H1 (cell line): ENCODE results near the gene POLR2L. TPM values are rescaled to one million over a fixed set of nuclear protein-coding genes. Genes with fewer than 3 reads are reported as not detected.

Source experiments
- CTCF ChIA-PET: fragments of 300-600 bp; sonication (Branson Sonifier 250); formaldehyde crosslinking; loops from one replicate; lab custom pipeline; 2021; ENCODE audit not compliant: partially characterized antibody; lab: Charles Lee
- POLR2A ChIA-PET: fragments of 300-600 bp; sonication (Branson Sonifier 250); formaldehyde crosslinking; loops from one replicate; lab custom pipeline; 2021; ENCODE audit warnings: inconsistent platforms; ENCODE audit not compliant: partially characterized antibody; lab: Charles Lee
- DNase-seq, 2 experiments: peaks; one replicate each; pipeline versions ENCODE4 v3.0.0 to v3.0.0-alpha.2; 2010 to 2022; ENCODE audit warnings: low spot score in 2 of 2, low read depth in 1 of 2, mixed read lengths in 1 of 2
- FAIRE-seq: peaks from 2 replicates; lab custom pipeline; 2011; peaks lifted over from hg19 to GRCh38; lab: Jason Lieb, UNC
- H2AFZ ChIP-seq: 2 replicates; pipeline ENCODE4 v1.8.1; 2012; ENCODE audit warnings: low read length, inconsistent platforms
- H2AK5ac ChIP-seq: 2 replicates; pipeline ENCODE4 v1.6.1; 2013; ENCODE audit warnings: low read depth, low read length
- H2BK120ac ChIP-seq: replicated peaks from 2 replicates; pipeline ENCODE3; 2013; ENCODE audit warnings: low read depth, low read length, inconsistent platforms
- H2BK12ac ChIP-seq: 2 replicates; pipeline ENCODE4 v1.6.1; 2013; ENCODE audit warnings: low read depth, low read length
- H2BK15ac ChIP-seq: 2 replicates; pipeline ENCODE4 v1.6.1; 2013; ENCODE audit warnings: low read length
- H2BK20ac ChIP-seq: 2 replicates; pipeline ENCODE4 v1.6.1; 2013; ENCODE audit warnings: low read length
- H2BK5ac ChIP-seq: 2 replicates; pipeline ENCODE4 v1.6.1; 2013; ENCODE audit warnings: low read depth, low read length
- H3K14ac ChIP-seq: 2 replicates; pipeline ENCODE4 v1.6.1; 2013; ENCODE audit warnings: inconsistent platforms; ENCODE audit not compliant: insufficient read length
- H3K18ac ChIP-seq: 2 replicates; pipeline ENCODE4 v1.6.1; 2013; ENCODE audit warnings: low read length; ENCODE audit errors: extremely low read depth
- H3K23ac ChIP-seq: 2 replicates; pipeline ENCODE4 v1.6.1; 2013; ENCODE audit warnings: inconsistent platforms; ENCODE audit not compliant: insufficient read length
- H3K23me2 ChIP-seq: 2 replicates; pipeline ENCODE4 v1.6.1; 2013; ENCODE audit warnings: low read depth, low read length
- H3K27ac ChIP-seq: 2 replicates; pipeline ENCODE4 v1.6.1; 2011; ENCODE audit warnings: low read depth, low read length, inconsistent platforms
- H3K27me3 ChIP-seq, 4 experiments: replicated peaks in 1 of 4; 1 replicate in 1 of 4; 2 replicates in 3 of 4; pipeline versions ENCODE4 v1.6.1 to v1.8.1; 2011 to 2013; ENCODE audit warnings: low read length in 3 of 4, mild to moderate bottlenecking in 3 of 4, inconsistent platforms in 2 of 4, mixed read lengths in 2 of 4, moderate library complexity in 1 of 4; ENCODE audit not compliant: control insufficient read depth in 3 of 4, insufficient read depth in 3 of 4; ENCODE audit errors: extremely low read depth in 1 of 4
- H3K36me3 ChIP-seq, 4 experiments: 2 replicates each; pipeline versions ENCODE4 v1.6.1 to v1.8.1; 2011 to 2013; ENCODE audit warnings: mild to moderate bottlenecking in 4 of 4, low read length in 3 of 4, moderate library complexity in 2 of 4, control low read depth in 1 of 4, inconsistent platforms in 1 of 4; ENCODE audit not compliant: insufficient read depth in 4 of 4, control insufficient read depth in 2 of 4
- H3K4ac ChIP-seq: replicated peaks from 2 replicates; pipeline ENCODE3; 2013; ENCODE audit warnings: low read length, low read depth, mixed read lengths, inconsistent platforms; ENCODE audit not compliant: insufficient read length
- H3K4me1 ChIP-seq, 4 experiments: replicated peaks in 1 of 4; 1 replicate in 1 of 4; 2 replicates in 3 of 4; pipeline versions ENCODE4 v1.6.1 to v1.8.1; 2011 to 2013; ENCODE audit warnings: low read length in 3 of 4, inconsistent platforms in 2 of 4, mixed read lengths in 1 of 4; ENCODE audit not compliant: insufficient read depth in 4 of 4, control insufficient read depth in 3 of 4
- H3K4me2 ChIP-seq, 2 experiments: 2 replicates each; pipeline versions ENCODE4 v1.6.1 to v1.8.1; 2011 to 2013; ENCODE audit warnings: low read depth in 2 of 2, low read length in 2 of 2, control low read depth in 1 of 2, inconsistent platforms in 1 of 2, mild to moderate bottlenecking in 1 of 2; ENCODE audit not compliant: insufficient read depth in 1 of 2
- H3K4me3 ChIP-seq, 4 experiments: fragments of 200-600, 300-600 bp in 1 of 4; sonication (generic), shearing (Covaris generic), sonication (Bioruptor Twin) in 1 of 4; 2 replicates each; pipeline versions ENCODE4 v1.5.1 to v1.8.1; 2011 to 2016; ENCODE audit warnings: low read length in 4 of 4, low read depth in 3 of 4, control low read depth in 2 of 4, inconsistent platforms in 2 of 4, mild to moderate bottlenecking in 2 of 4, mixed read lengths in 1 of 4, moderate library complexity in 1 of 4; ENCODE audit not compliant: insufficient read depth in 2 of 4; ENCODE audit errors: extremely low read depth in 1 of 4
- H3K56ac ChIP-seq: replicated peaks from 2 replicates; pipeline ENCODE3; 2013; ENCODE audit warnings: low read depth, mild to moderate bottlenecking, mixed read lengths, low read length, inconsistent platforms; ENCODE audit not compliant: insufficient read length
- H3K79me1 ChIP-seq: 2 replicates; pipeline ENCODE4 v1.6.1; 2013; ENCODE audit warnings: low read depth, low read length, control low read depth
- H3K79me2 ChIP-seq, 2 experiments: 2 replicates each; pipeline versions ENCODE4 v1.6.1 to v1.8.1; 2012 to 2013; ENCODE audit warnings: low read length in 2 of 2, mild to moderate bottlenecking in 2 of 2, inconsistent platforms in 1 of 2; ENCODE audit not compliant: insufficient read depth in 2 of 2, control insufficient read depth in 1 of 2
- H3K9ac ChIP-seq, 4 experiments: replicated peaks in 1 of 4; 1 replicate in 1 of 4; 2 replicates in 3 of 4; pipeline versions ENCODE4 v1.6.1 to v1.8.1; 2011 to 2013; ENCODE audit warnings: low read depth in 3 of 4, low read length in 3 of 4, control low read depth in 2 of 4, mild to moderate bottlenecking in 2 of 4, moderate library complexity in 2 of 4, inconsistent platforms in 1 of 4; ENCODE audit errors: extremely low read depth in 1 of 4
- H3K9me3 ChIP-seq, 2 experiments: 2 replicates each; pipeline versions ENCODE4 v1.6.1 to v1.8.1; 2012 to 2013; ENCODE audit warnings: mild to moderate bottlenecking in 2 of 2, moderate library complexity in 2 of 2, control low read depth in 1 of 2, inconsistent platforms in 1 of 2, low read depth in 1 of 2, low read length in 1 of 2, mixed read lengths in 1 of 2; ENCODE audit not compliant: insufficient read depth in 2 of 2
- H4K20me1 ChIP-seq, 2 experiments: replicated peaks in 1 of 2; 2 replicates each; pipeline versions ENCODE3 to v1.8.1; 2011 to 2013; ENCODE audit warnings: inconsistent platforms in 2 of 2, low read length in 2 of 2, mild to moderate bottlenecking in 1 of 2; ENCODE audit not compliant: insufficient read depth in 2 of 2, control insufficient read depth in 1 of 2
- H4K5ac ChIP-seq: 2 replicates; pipeline ENCODE4 v1.6.1; 2013; ENCODE audit warnings: low read length, low read depth, mixed read lengths, inconsistent platforms; ENCODE audit not compliant: insufficient read length
- H4K8ac ChIP-seq: 2 replicates; pipeline ENCODE4 v1.8.0; 2013; ENCODE audit warnings: mild to moderate bottlenecking, moderate library complexity, low read length, inconsistent platforms; ENCODE audit not compliant: insufficient read depth; ENCODE audit errors: extremely low read depth
- H4K91ac ChIP-seq: replicated peaks from 2 replicates; pipeline ENCODE3; 2013; ENCODE audit warnings: low read length, mixed read lengths, inconsistent platforms; ENCODE audit not compliant: insufficient read length
- CREB1 ChIP-seq: IDR thresholded peaks from 2 replicates; pipeline ENCODE4 v1.6.1; 2012; ENCODE audit warnings: inconsistent platforms
- JUN ChIP-seq: IDR thresholded peaks from 2 replicates; pipeline ENCODE4 v1.6.1; 2011; ENCODE audit warnings: low read depth, mild to moderate bottlenecking, improper control_type of control experiment, low read length
- POLR2A ChIP-seq, 2 experiments: IDR thresholded peaks; 1 replicate in 1 of 2; 2 replicates in 1 of 2; pipeline ENCODE4 v1.6.1; 2011; ENCODE audit warnings: low read depth in 2 of 2, low read length in 2 of 2, mild to moderate bottlenecking in 2 of 2; ENCODE audit errors: control extremely low read depth in 1 of 2
- POLR2AphosphoS5 ChIP-seq: IDR thresholded peaks from 2 replicates; pipeline ENCODE4 v1.6.1; 2011; ENCODE audit warnings: low read depth, low read length
- WGBS, 2 experiments: shearing (Covaris generic) in 1 of 2; methylation state at CpG; one replicate each; pipeline versions ENCODE4 v1.1.6 to v1.1.7; 2013 to 2015; ENCODE audit warnings: low lambda C conversion rate in 2 of 2, mixed read lengths in 2 of 2, inconsistent platforms in 1 of 2, low coverage in 1 of 2, missing lambda C conversion rate in 1 of 2; ENCODE audit not compliant: insufficient replicate concordance in 2 of 2, insufficient coverage in 1 of 2, insufficient read length in 1 of 2; ENCODE audit errors: extremely low coverage in 1 of 2, missing lambda C conversion rate in 1 of 2; 5-methylcytosine and 5-hydroxymethylcytosine counted together
- polyA plus RNA-seq, 7 experiments: library from polyadenylated mRNA; depleted of rRNA in 3 of 7; stranded (reverse) in 5 of 7; unstranded in 2 of 7; fragments of >200 nt in 5 of 7; fragments of 200-250 nt in 2 of 7; gene quantifications; 1 replicate in 5 of 7; 2 replicates in 1 of 7; 4 replicates in 1 of 7; pipeline versions ENCODE4 v1.2.1 to v1.2.3, GENCODE V29; 2011 to 2013; ENCODE audit warnings: missing spikeins in 2 of 7, mixed read lengths in 2 of 7
- total RNA-seq: library from RNA; stranded (reverse); fragmentation: NEBNext Ultra II Directional; extraction: Animal tissue kit (Norgen Biotek cat#: 25700); gene quantifications from 2 replicates; pipeline ENCODE4 v1.2.1, GENCODE V29; 2021

POLR2L gene
- total and polyA plus RNA-seq, 2 of the 8 experiments (the other 6 are each of a cell fraction or from before 2014, with no cell fraction given), result 140 to 151 TPM

DNA sequence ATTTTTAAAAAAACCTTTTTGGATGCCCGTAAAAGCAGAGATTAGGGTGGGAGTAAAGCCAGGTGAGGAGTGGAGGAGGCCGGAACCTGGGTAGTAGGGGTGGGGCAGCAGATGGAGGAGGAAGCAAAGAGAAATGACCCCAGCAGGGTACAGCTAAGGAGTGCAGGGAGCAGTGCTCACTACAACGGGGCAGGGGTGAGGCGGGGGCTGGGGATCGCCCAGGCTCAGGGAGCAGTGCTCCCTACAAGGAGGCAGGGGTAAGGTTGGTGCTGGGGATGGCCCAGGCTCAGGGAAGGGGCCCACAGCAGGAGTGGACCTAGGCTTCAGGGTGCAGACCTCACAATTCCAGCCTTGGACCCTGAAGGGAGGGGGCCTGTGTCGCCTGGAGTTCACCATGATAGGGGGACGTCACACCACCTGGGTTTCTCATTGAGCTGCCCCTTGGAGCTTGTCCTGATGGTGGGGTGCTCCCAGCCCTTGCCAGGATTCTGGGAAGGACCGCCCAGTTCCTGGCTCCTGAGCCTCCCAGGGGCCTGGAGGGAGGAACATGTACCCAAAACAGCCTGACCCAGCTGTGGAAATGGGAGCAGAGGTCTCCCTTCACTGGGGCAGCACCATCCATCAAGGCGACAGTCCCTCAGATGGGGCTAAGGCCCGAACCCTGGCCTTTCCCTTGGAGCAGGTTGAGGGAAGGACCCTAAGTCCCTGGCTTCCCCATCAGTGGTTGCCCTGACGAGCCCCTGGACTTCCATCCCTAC is 26.5 kb downstream of the POLR2L start:
- H3K14ac ChIP-seq, result no peak overlapping the region
- H3K36me3 ChIP-seq, result peaks cover 16 to 28% (median 25%) of the 10 kb centered on the region in 4 experiments
- no peak overlapping the region for H4K91ac ChIP-seq
- WGBS, 2 experiments, result 88% methylated on average over 11 of the region's 11 CpGs; no CpG with 5 or more reads in 1 of the 2 experiments
- peaks cover 3 to 19% (median 10%) of the 10 kb centered on the region in 4 experiments; a peak in 6 of 7 replicates for H3K4me1 ChIP-seq
- no peak overlapping the region for H3K4ac ChIP-seq
- H2AFZ ChIP-seq, result no peak overlapping the region
- no peak overlapping the region for H2BK15ac ChIP-seq
- no peak for TF ChIP-seq CREB1
- no peak for TF ChIP-seq JUN
- peak; percentile 54; the same call in 1 of the 2 replicates for TF ChIP-seq POLR2AphosphoS5
- peak in 1 of 2 experiments; percentile 33; a peak in 1 of 3 replicates for TF ChIP-seq POLR2A (IDR thresholded peaks at IDR 0.05; ENCODE audit: control extremely low read depth in 1 of 2, low read depth in 2 of 2, low read length in 2 of 2)
- H3K9ac ChIP-seq, result no peak overlapping the region
- CTCF ChIA-PET, result interaction anchor here (0.9 to 1.4 kb wide), 4 partner anchors 11 to 22 kb away, joined by 3 to 5 read pairs (median 4); partner anchors contain the start of gene PIDD1
- H3K56ac ChIP-seq, result no peak overlapping the region
- no peak for DNase-seq
- no peak overlapping the region for H3K23ac ChIP-seq
- no peak for FAIRE-seq
- H4K20me1 ChIP-seq, result peaks cover 10 to 23% of the 10 kb centered on the region in 2 experiments
- POLR2A ChIA-PET, result interaction anchor here (1.7 to 53.0 kb wide), 3 partner anchors 5 to 72 kb away, joined by 4 to 1917 read pairs (median 1917); partner anchors contain the start of genes CD151, CEND1, CRACR2B and PIDD1
- H3K27ac ChIP-seq, result no peak overlapping the region
- H3K79me2 ChIP-seq, result peaks cover 0 to 20% of the 10 kb centered on the region in 2 experiments; a peak in 2 of 4 replicates
- no peak overlapping the region for H4K8ac ChIP-seq
- H2AK5ac ChIP-seq, result no peak overlapping the region
- no peak overlapping the region for H2BK120ac ChIP-seq
- H3K23me2 ChIP-seq, result peaks cover 8% of the 10 kb centered on the region; the same call in 1 of the 2 replicates
- no peak overlapping the region for H3K4me3 ChIP-seq
- no peak overlapping the region for H2BK20ac ChIP-seq
- 0 out of 2 replicates have a peak overlapping the region, but pooled peaks have one; percentile 2 for H2BK5ac ChIP-seq
- H3K79me1 ChIP-seq, result peaks cover under 1% of the 10 kb centered on the region
- H3K27me3 ChIP-seq, result no peaks in the 10 kb centered on the region; a peak in 2 of 7 replicates
- H3K18ac ChIP-seq, result no peak overlapping the region
- H4K5ac ChIP-seq, result no peak overlapping the region
- H2BK12ac ChIP-seq, result no peak overlapping the region; the same call in 1 of the 2 replicates
- no peak overlapping the region for H3K4me2 ChIP-seq
- H3K9me3 ChIP-seq, result no peaks in the 10 kb centered on the region
